Activated CD8-positive, alpha-beta memory T cell treated with anti-CD3 and anti-CD28 coated beads for 24 hours (primary cell): ENCODE results near the gene RAB37.
A peak's percentile ranks its signal among the peaks of the same experiment; 100 is the strongest.

Source experiments
- DNase-seq: peaks from one replicate; pipeline ENCODE4 v3.0.0-alpha.2; 2020

Gene RAB37

DNA sequence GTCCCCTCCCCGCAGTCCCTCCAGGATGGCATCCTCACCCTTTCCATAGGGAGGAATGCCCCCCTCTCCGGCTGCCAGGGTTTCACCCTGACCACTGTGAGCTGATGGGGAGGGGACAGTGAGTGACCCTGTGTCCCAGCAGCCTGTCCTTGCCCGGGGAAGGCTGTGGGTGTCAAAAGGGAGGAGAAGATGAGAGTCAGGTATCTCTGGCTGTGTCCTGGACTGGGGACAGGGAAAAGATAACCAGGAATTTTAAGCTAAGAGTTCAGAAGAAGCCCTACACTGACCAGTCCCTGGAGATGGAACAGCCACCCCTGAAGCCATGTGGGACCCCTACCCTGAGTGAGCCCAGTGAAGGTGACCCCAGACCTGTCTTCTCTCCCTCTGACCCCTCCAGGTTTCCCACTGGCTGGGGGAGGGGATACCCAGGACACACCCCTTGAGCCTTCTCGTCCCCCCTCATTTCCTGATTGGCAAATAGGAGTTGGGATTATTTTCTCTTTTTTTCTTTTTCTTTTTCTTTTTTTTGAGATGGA, 27.8 kb downstream of the RAB37 start:
- DNase-seq = no peak

DNA sequence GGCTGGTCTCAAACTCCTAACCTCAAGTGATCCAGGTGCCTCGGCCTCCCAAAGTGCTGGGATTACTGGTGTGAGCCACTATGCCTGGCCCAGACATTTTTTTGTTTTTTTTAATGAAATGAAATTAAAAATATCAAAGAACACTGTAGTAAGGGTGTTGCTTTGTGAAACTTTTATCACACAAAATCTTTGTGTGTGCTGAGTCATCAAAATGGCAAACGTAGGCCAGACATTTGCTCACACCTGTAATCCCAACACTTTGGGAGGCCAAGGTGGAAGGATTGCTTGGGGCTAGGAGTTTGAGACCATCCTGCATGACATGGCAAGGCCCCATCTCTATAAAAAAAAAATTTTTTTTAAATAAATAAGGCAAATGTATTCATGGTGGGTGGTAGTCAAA, 29.4 kb downstream of the RAB37 start:
- DNase-seq = no peak

DNA sequence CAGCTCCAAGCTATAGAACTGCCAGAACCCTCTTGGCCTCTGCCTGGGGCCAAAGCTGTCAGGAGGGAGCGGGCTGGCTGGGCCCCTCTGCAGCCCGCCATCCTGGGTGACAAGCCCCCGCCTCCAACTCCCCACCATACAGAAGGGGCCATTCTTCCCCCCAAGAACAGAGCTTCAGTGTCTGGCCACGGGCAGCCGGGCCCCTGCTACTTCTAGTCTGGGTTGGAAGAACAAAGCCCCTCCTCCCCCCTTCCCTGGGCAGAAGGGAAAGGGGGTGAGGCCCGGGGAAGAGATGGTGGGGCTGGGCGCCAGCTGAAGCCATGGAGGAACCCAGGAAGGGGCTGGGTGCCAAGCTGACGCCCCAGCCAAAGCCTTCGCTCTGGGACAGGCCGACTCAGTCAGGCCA, 30.1 kb downstream of the RAB37 start:
- no peak for DNase-seq

DNA sequence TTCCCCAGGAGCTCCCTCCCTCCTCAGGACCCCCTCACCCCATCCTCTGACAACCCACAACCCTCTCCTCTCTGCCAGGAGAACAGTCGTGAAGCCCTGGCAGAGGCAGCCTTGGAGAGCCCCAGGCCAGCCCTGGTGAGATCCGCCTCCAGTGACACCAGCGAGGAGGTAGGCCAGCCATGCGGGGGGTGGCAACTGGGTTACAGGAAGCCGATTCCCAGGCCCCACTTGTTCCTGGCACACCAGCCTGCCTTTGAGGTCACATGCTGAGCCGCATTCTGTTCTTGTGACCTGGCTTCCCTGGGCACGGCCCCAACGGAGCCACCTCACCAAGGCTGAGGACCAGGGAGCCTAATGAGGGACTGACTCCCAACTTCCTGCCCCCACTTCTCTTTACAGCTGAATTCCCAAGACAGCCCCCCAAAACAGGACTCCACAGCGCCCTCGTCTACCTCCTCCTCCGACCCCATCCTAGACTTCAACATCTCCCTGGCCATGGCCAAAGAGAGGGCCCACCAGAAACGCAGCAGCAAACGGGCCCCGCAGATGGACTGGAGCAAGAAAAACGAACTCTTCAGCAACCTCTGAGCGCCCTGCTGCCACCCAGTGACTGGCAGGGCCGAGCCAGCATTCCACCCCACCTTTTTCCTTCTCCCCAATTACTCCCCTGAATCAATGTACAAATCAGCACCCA, 31.2 kb downstream of the RAB37 start:
- DNase-seq = no peak

DNA sequence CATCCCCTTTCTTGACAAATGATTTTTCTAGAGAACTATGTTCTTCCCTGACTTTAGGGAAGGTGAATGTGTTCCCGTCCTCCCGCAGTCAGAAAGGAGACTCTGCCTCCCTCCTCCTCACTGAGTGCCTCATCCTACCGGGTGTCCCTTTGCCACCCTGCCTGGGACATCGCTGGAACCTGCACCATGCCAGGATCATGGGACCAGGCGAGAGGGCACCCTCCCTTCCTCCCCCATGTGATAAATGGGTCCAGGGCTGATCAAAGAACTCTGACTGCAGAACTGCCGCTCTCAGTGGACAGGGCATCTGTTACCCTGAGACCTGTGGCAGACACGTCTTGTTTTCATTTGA, 31.7 kb downstream of the RAB37 start:
- no peak for DNase-seq

DNA sequence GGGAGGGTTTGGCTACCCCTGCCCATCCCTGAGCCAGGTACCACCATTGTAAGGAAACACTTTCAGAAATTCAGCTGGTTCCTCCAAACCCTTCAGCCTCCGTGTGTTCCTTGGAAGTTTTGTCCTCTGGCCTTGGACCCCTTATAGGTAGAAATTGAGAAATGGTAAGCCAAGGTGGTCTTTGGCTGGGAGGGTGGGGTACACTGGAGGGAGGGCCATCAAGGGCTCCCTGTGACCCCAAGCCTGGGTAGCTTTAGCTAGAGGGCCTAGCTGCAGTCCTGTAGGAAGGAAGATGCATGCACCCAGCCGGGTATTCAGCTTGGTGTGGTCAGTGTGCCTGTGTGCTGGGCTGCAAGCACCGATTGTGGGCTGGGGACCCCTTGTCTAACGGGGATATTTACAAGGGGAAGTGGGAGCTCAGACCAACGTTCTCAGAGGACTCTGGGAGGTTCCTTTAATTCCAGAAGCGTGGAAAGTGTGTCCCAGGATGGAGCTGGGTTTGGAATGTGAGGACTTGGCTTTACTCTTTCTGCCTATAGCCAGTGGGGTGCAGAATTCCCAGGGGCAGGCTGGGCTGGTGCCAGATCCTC, 32.3 kb downstream of the RAB37 start:
- no peak for DNase-seq

DNA sequence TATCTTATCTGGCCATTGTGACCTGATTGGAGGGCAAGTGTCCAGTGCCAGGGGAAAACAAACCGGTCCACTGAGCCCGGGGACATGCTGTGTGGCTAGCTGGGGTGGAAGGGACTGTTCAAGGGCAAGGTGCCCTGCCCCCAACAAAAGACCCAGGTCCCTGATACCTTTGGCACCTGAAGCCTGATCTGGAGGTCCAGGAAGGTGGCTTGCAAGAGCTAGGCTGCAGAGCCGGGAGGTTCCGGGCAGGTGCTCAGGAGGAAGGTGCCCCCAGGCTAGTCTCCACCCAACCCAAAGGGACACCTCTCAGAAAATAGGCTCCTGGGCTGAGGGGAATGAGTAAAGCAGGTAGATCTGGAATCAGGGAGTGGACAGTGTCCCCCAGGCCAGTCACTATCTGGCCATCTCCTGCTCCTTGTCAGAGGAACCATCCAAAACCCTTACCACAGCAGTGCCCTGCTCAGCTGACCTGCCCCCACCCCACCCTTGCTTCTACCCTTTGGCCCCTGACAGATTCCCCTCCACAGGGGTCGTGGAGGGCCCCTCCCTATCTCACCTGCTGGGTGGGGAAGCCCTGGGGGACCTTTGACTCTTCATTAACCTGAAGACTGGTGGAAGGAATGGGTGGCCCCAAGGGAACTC, 32.9 kb downstream of the RAB37 start:
- no peak for DNase-seq

DNA sequence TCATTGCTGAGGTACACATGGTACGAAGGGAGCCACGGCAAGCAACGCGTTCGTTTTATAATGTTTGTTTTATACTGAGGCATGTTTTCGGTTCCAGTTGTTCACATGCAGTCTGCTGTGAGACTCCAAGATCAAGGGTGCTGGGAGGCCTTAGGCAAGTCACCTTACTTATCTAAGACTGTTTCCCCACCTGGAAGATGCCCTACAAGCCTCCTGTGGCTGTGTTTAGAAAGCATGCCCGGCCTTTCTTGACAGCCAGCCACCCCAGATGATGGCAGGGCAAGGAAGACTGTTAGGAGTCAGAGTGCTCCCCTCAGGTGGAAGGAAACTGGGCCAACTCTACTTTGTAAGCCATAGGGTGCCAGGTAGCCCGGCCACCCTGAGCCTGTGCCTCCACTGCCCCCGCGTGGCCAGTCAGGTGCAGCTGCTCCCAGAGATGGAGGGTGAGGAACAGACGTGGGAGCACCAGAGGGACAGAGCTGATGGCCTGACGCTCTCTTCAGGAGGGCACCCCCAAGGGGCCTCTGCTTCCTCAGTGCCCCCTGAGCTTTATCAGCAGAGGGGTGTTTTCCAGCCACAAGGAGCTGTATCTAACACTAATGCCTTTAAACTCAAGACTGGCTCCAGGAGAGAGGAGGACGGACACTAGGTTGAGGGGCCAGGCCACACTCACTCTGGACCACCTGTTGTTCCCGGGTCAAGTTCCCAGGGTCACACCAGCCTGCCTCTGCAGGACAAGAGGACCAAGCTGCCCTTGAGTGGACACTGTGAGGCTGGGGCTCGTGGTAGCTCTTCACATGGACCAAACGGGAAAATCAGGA, 33.7 kb downstream of the RAB37 start:
- DNase-seq = peak; percentile 87

DNA sequence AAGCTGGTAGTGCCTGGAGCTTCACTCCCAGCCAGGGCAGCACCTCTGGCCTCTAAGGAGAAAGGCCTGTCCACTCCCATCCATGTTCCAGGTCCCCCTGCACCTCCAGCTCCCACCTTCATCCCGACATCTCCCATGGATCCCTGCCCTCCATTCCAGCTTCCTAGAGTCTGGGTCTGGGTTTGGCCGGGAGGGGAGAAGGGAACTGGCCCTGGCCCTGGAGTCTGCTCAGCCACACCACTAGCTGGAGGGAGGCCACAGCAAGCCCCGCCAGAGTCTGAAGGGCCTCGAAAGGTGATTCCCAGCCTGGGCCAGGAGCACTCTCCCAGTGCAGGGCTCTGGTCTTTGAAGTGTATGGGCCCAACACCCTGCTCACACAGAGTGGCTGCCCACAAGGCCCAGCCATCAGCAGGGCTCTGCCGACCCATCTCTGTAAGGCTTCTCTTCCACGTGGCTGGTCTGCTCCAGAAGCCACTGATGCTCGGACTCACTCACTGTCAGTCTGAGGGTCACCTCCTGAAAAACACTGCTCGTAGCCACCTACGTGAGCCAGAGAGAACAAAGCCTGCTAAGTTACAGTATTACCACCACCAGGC, 34.4 kb downstream of the RAB37 start:
- DNase-seq = no peak

DNA sequence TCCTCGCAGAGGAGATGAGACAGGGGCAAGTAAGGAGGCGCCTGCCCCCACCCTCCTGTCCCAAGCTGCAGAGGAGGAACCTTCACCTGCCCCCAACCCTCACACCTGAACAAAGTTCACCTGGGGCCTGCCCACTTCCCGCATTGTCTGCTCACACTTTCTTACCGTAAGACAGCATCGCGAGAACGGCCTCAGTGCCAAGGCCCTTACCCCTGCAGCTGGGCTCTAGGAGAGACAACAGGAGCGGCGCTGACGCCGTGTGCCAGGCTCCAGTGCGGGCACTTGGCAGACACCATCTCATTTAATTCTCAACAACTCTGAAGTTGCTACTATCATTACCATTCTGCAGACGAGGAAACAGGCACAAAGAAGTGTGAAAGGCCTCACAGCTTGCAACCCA, 35.0 kb downstream of the RAB37 start:
- DNase-seq = no peak

DNA sequence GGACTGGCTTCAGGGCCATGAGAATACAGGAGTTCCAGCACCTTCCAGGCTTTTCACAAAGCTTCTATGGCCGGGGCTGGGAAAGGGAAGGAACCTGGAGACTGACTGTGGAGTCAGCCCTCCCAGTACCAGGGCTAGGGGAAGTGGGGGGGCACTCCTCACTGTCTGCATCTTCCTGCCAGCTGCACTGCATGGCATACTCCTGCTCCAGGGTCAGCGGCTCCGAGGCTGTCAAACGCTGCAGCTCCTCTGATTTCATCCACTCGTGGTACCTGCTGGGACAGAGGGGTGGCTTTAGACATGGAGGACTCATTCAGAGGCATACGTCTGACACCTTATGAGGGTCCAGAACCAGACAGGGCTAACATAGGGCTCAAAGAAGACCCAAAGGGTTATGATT, 36.4 kb downstream of the RAB37 start:
- no peak for DNase-seq

DNA sequence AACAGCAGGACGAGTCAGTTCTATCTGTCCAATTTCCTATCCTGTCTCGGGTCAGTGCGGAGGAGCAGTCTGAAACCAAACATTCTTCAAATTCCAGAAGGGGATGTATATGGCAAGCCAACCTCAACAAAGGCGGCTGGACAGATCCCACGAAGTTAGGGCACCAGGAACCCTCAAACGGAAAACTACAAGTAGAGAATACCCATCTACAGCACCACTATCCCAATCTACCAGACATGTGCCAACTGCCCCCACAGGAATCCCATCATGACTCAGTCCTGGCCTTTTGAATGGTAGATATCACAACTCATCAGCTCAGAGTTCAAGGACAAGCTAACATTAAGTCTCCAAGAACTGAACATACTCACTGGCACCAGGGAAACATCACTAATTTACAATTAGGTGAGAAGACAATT, 36.8 kb downstream of the RAB37 start:
- no peak for DNase-seq

DNA sequence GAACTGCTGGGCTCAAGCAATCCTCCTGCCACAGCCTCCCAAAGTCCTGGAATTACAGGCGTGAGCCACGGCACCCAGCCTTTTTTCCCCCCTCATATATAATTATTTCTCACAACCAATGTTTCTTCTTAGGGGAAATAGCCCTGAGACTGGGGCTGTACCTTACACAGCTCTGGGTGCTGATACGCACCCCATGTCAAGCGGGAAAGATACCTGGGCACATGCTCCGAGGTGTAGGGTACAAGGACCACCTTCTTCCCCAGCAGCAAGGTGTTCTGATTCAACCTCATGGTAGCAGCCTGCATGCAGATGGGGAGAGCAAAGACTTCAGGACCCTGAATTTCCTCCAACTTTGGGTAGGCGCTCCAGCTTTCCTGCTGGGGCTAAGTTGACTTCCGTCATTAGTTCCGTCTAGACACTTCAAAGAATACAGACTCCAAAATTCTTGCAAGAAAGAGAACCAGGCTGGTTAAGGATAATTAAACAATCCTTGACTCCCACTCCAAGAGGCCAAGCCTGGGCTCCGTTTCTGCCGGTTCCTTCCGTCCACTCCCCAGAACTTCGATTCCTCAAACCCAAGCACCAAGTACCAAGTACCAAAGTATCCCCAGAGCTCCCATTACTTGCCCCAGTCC, 38.5 kb downstream of the RAB37 start:
- DNase-seq = no peak

DNA sequence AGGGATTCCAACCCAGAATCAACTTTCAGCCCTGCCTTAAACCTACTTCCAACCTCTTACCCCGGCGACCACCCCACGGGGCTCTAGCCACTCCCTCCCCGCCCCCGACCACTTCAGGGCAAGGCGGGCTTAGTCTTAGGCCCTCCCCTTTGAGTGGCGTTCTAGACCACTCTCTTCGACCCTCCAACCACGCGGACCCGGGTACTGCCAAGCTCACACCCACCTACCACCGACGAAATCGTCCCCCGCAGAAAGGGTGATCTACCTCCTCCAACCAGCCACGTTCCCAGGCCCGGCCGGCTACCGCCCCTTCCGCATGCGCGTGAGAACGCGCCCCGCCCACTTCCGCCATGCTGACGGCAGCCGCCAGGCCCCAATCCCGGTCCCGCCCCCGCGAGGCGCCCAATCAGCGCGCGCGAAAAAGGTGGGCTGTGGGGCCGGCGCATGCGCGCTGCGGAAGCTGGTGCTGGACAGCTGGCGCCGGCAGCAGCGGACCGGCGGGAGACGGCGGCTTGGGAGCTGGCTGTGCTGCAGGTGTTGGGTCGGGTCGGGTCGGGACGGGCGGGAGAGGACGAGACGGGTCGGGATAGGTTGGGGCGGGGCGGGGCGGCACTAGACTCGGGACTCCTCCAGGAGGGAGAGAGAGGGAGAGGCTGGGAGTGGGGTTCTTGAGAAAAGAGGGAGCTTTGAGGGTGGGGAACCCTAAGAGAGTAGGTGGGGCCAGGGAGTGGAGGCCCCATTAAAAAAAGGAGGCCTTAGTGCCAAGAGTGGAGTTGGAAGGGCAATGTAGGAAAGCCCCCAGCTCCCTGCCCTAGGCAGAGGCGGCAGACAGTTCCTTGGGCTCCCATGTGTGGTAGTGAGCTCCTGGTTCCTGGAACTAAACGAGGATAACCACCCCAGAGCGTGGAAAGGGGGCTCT, 39.2 kb downstream of the RAB37 start, which contains the start of gene NAT9:
TSS of gene NAT9 (minus strand) at position 302 of the 919 bp plus-strand sequence. CDS start 647 bp downstream, outside the sequence.
- peak; percentile 100 for DNase-seq

DNA sequence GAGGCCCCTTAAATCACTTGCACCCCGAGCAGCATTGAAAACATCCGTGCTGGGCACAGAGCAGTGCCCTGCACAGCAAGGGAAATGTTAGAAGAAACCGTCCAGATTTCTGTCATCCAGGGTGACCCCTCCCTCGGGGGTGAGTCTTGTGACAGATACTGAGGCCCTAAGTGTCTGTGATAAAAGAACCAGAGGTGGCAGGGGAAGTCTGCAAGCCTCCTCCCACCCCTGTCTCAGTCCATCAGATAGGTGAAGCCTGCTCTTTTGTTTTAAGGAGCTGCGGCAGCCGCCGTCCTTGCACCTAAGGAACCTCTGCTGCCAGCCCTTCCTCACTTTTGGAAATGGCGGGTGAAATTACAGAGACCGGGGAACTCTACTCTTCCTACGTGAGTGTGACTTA, 39.9 kb downstream of the RAB37 start:
- no peak for DNase-seq

DNA sequence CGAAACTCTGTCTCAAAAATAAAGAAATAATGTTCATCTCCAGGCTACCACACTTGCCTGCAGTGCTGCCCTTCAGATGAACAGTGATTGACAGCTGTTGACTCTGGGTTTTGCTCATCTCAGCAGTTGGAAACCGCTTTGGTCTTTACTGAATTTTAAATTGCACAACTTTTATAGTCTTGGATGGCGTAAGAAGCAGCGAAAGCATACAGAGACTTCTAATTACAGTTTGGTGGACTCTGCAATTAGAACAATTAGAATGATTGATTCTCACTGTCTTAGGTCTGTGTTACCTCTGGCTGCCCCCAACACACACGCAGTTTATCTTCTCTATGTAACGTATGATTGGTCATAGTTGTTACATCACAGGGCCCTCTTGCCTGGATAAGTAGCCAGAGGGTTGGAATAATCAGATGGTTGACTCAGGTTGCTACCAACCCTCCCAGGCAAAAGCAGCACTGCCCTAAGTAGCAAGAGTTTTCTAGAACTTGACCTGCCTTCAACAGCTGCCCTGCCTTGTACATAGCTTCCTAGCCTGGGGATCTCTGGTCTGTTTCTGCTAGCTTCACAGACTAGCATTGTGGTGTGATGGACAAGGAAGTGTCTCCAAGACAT, 41.0 kb downstream of the RAB37 start:
- DNase-seq = no peak

DNA sequence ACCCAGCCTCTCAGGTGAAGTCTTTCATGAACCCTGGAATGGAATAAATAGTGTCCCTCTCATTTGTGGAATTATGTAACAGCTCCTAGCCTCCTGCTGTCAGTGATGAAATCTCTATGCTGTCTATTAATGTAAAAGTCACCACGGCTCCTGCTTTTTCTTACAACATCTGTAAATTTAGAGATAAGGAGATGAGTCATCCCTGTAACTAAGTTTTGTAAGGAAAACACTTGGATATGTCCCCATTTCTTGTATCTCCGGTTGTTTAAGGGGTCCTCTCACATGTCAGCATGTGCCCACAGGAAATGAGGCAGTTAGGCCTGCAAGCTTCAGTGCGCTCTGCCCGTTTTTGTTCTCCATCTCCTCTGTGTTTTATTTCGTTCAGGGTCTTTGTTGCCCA, 41.9 kb downstream of the RAB37 start:
- DNase-seq = no peak

DNA sequence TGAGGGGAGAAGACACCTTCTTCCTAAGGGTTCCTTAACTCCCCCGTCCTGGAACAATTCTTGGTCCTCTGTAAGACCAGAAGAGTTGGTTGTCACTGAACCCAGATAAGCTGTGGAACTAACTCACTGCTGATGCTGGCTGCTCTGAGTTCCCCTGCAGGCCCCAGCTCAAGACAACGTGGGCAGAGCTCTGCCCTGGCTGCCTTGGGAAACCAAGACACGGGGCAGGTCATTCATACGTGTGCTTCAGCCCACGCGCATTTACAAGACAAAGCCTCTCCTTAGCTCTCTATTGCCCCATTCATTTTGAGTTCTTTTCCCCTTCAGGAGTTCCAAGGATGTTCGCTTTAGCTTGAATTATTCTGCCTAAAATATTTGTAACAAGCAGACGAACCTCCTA, 42.4 kb downstream of the RAB37 start:
- no peak for DNase-seq

DNA sequence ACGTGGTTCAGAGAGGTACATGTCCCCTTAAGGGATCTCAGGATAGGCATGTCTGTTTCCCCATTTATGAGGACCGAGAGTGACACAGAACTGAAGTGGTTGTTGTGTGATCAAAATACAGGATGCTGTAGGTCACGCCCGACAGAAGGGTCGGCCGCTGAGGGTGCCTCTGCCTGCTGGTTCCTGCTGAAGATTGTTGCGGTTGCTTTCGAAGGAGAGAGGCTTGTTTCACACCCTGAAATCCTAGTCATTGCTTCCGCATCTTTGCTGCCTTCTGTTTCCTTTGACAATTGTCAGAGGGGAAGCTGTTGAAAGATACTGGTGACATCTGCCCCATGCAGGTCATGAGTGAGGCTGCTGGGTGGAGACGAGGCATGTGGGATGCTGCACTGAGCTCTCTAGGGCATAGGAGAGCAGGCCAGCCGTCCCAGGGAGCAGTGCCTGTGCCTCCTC, 42.9 kb downstream of the RAB37 start:
- DNase-seq = peak; percentile 75

DNA sequence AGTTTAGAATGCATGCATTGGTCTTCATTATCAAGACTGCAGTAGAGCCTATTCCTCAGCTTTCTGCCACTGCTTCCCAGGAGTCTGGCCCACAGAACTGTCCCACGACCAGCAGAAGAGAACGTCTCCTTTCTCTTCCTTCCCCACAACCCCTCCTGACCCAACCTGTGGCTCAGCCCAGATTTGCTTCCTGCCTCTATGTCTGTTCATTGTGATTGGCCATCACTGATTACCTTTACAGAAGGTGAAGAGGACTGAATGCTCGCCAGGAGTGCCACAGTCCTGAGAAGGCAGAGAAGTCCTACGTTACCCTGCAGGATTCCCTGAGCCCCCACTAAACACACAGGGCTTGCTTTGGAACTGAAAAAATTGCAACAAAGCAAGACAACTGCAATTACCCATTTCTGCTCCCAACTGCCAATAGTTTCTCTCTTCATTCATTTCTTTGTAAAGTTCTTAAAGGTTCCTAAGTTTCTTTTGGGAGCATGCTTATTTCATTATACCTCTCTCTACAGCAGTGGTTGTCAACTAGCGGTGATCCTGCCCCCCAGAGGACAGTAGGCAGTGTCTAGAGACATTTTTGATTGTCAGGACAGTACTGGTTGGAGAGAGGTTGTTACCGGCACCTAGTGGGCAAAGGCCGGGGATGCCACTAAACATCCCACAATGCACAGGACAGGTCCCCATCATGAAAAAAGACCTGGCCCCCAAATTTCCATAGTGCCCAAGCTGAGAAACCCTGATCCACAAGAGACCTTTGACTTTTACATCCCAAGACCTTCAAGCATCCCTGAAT, 43.6 kb downstream of the RAB37 start:
- no peak for DNase-seq
